GM23338 (cell line): Measurements from ENCODE around the gene PACSIN3. TPM values are rescaled to one million over a fixed set of nuclear protein-coding genes. Genes with fewer than 3 reads are reported as not detected.

ENCODE experiments used
- ATAC-seq: fragments of 200-7000 bp; cut with Tn5 transposase; 3 replicates; pipeline ENCODE4 v1.9.1; 2020
- DNase-seq: peaks from one replicate; pipeline ENCODE4 v3.0.0-alpha.2; 2015; ENCODE audit warnings: low spot score
- H2AFZ ChIP-seq: fragments of 200-600 bp; sonication (generic); 2 replicates; pipeline ENCODE4 v1.8.0; 2016; ENCODE audit warnings: antibody characterized with exemption, mild to moderate bottlenecking, moderate library complexity
- H3F3A ChIP-seq: fragments of 200-600 bp; sonication (generic); replicated peaks from 2 replicates; pipeline ENCODE4 v1.8.0; 2017; ENCODE audit warnings: antibody characterized with exemption, mixed run types, low read depth
- H3K27ac ChIP-seq: fragments of 200-600 bp; sonication (generic); 2 replicates; pipeline ENCODE4 v1.6.1; 2016; ENCODE audit warnings: low read depth
- H3K27me3 ChIP-seq: fragments of 200-600 bp; sonication (generic); 2 replicates; pipeline ENCODE4 v1.8.0; 2016; ENCODE audit warnings: mild to moderate bottlenecking, mixed run types, moderate library complexity; ENCODE audit not compliant: insufficient read depth
- H3K36me3 ChIP-seq: fragments of 200-600 bp; sonication (generic); 2 replicates; pipeline ENCODE4 v1.8.0; 2016; ENCODE audit warnings: mild to moderate bottlenecking; ENCODE audit not compliant: insufficient read depth
- H3K4me1 ChIP-seq: fragments of 200-600 bp; sonication (generic); 2 replicates; pipeline ENCODE4 v1.8.0; 2016; ENCODE audit warnings: mild to moderate bottlenecking, moderate library complexity; ENCODE audit not compliant: insufficient read depth
- H3K4me2 ChIP-seq: fragments of 200-600 bp; sonication (generic); 2 replicates; pipeline ENCODE4 v1.7.1; 2017; ENCODE audit warnings: mixed run types
- H3K4me3 ChIP-seq: fragments of 200-600 bp; sonication (generic); 2 replicates; pipeline ENCODE4 v1.6.1; 2016; ENCODE audit warnings: mixed run types
- H3K79me2 ChIP-seq: fragments of 200-600 bp; sonication (generic); replicated peaks from 2 replicates; pipeline ENCODE4 v1.8.0; 2017; ENCODE audit warnings: mild to moderate bottlenecking; ENCODE audit not compliant: insufficient read depth
- H3K9me2 ChIP-seq: fragments of 200-600 bp; sonication (generic); 2 replicates; pipeline ENCODE4 v1.8.0; 2017; ENCODE audit not compliant: insufficient read depth
- H4K20me1 ChIP-seq: fragments of 200-600 bp; sonication (generic); replicated peaks from 2 replicates; pipeline ENCODE4 v1.8.0; 2017; ENCODE audit warnings: mild to moderate bottlenecking; ENCODE audit not compliant: insufficient read depth
- H3K27ac Mint-ChIP-seq: 2 replicates; pipeline ENCODE4 v1.8.0; 2020; ENCODE audit warnings: inconsistent platforms, mild to moderate bottlenecking, moderate library complexity, mixed read lengths
- H3K27me3 Mint-ChIP-seq: 3 replicates; pipeline ENCODE4 v1.8.0; 2022; ENCODE audit warnings: low read depth, mild to moderate bottlenecking, moderate library complexity, mixed read lengths, inconsistent platforms; ENCODE audit not compliant: insufficient read depth, poor library complexity
- H3K36me3 Mint-ChIP-seq: 3 replicates; pipeline ENCODE4 v1.8.0; 2021; ENCODE audit warnings: low read depth, mild to moderate bottlenecking, inconsistent platforms, moderate library complexity, mixed read lengths
- H3K4me1 Mint-ChIP-seq: 3 replicates; pipeline ENCODE4 v1.8.0; 2020; ENCODE audit warnings: mild to moderate bottlenecking, inconsistent platforms, mixed read lengths
- H3K4me3 Mint-ChIP-seq: 3 replicates; pipeline ENCODE4 v1.8.0; 2021; ENCODE audit warnings: moderate library complexity, mild to moderate bottlenecking, inconsistent platforms, mixed read lengths
- H3K9me3 Mint-ChIP-seq: 3 replicates; pipeline ENCODE4 v1.8.0; 2020; ENCODE audit warnings: moderate library complexity, mild to moderate bottlenecking, inconsistent platforms, mixed read lengths
- EZH2 ChIP-seq: fragments of 200-600 bp; sonication (generic); IDR thresholded peaks from one replicate; pipeline ENCODE4 v1.8.0; 2017; ENCODE audit warnings: antibody characterized with exemption, mild to moderate bottlenecking, low read depth; ENCODE audit not compliant: unreplicated experiment
- EZH2phosphoT487 ChIP-seq: fragments of 200-600 bp; sonication (generic); IDR thresholded peaks from one replicate; pipeline ENCODE4 v1.8.1; 2018; ENCODE audit warnings: antibody characterized with exemption; ENCODE audit not compliant: unreplicated experiment
- JUNB ChIP-seq: IDR thresholded peaks from one replicate; pipeline ENCODE4 v1.6.1; 2016; ENCODE audit warnings: antibody characterized with exemption; ENCODE audit not compliant: unreplicated experiment
- NANOG ChIP-seq: IDR thresholded peaks from 2 replicates; pipeline ENCODE4 v1.6.1; 2016; ENCODE audit warnings: antibody characterized with exemption, borderline replicate concordance
- POLR2AphosphoS5 ChIP-seq: IDR thresholded peaks from 2 replicates; pipeline ENCODE4 v1.6.1; 2016; ENCODE audit warnings: antibody characterized with exemption, low read depth
- ZNF462 ChIP-seq: fragments of 250-450 bp; sonication (Bioruptor Pico); IDR thresholded peaks from 2 replicates; pipeline ENCODE4 v1.5.0; 2020; ENCODE audit warnings: mild to moderate bottlenecking, moderate library complexity
- polyA plus RNA-seq: library from polyadenylated mRNA; unstranded; fragments of >200 nt; fragmentation: Nextera tagmentation; extraction: Ambion mirVana; gene quantifications from 2 replicates; pipeline ENCODE4 v1.2.1, GENCODE V29; 2016
- total RNA-seq: library from RNA; depleted of rRNA; stranded (reverse); fragments of >200 nt; shearing (Covaris generic); gene quantifications from 2 replicates; pipeline ENCODE4 v1.2.3, GENCODE V29; 2014
- TF ChIP-seq, protein P1 (sequence below): IDR thresholded peaks from one replicate; pipeline ENCODE4 v1.6.1; 2018; ENCODE audit warnings: antibody characterized with exemption; ENCODE audit not compliant: unreplicated experiment
- TF ChIP-seq, protein P2 (sequence below): IDR thresholded peaks from 2 replicates; pipeline ENCODE4 v1.6.1; 2016; ENCODE audit warnings: antibody characterized with exemption
- TF ChIP-seq, protein P3 (sequence below), 2 experiments: fragments of 200-600 bp in 1 of 2; sonication (generic) in 1 of 2; conservative IDR thresholded peaks; 2 replicates each; pipeline versions ENCODE4 v1.5.1 to v1.6.1; 2016 to 2017; ENCODE audit warnings: antibody characterized with exemption in 2 of 2, low read depth in 2 of 2, mild to moderate bottlenecking in 2 of 2, moderate library complexity in 1 of 2

The PACSIN3 gene
- total and polyA plus RNA-seq, 2 experiments from 2014 or later = 39.6 to 72.1 TPM

- H3K27me3 Mint-ChIP-seq = peaks cover 3% of the 10 kb centered on the region
- TF ChIP-seq ZNF462 (CRISPR knock-in tag) = no peak
- no peak for TF ChIP-seq EZH2phosphoT487
- no peak for TF ChIP-seq NANOG
- TF ChIP-seq, protein P1, sequence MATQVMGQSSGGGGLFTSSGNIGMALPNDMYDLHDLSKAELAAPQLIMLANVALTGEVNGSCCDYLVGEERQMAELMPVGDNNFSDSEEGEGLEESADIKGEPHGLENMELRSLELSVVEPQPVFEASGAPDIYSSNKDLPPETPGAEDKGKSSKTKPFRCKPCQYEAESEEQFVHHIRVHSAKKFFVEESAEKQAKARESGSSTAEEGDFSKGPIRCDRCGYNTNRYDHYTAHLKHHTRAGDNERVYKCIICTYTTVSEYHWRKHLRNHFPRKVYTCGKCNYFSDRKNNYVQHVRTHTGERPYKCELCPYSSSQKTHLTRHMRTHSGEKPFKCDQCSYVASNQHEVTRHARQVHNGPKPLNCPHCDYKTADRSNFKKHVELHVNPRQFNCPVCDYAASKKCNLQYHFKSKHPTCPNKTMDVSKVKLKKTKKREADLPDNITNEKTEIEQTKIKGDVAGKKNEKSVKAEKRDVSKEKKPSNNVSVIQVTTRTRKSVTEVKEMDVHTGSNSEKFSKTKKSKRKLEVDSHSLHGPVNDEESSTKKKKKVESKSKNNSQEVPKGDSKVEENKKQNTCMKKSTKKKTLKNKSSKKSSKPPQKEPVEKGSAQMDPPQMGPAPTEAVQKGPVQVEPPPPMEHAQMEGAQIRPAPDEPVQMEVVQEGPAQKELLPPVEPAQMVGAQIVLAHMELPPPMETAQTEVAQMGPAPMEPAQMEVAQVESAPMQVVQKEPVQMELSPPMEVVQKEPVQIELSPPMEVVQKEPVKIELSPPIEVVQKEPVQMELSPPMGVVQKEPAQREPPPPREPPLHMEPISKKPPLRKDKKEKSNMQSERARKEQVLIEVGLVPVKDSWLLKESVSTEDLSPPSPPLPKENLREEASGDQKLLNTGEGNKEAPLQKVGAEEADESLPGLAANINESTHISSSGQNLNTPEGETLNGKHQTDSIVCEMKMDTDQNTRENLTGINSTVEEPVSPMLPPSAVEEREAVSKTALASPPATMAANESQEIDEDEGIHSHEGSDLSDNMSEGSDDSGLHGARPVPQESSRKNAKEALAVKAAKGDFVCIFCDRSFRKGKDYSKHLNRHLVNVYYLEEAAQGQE = no peak
- no peak for TF ChIP-seq JUNB
- no peak for TF ChIP-seq EZH2
- TF ChIP-seq POLR2AphosphoS5 = no peak
- TF ChIP-seq, protein P2, sequence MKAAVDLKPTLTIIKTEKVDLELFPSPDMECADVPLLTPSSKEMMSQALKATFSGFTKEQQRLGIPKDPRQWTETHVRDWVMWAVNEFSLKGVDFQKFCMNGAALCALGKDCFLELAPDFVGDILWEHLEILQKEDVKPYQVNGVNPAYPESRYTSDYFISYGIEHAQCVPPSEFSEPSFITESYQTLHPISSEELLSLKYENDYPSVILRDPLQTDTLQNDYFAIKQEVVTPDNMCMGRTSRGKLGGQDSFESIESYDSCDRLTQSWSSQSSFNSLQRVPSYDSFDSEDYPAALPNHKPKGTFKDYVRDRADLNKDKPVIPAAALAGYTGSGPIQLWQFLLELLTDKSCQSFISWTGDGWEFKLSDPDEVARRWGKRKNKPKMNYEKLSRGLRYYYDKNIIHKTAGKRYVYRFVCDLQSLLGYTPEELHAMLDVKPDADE = no peak
- TF ChIP-seq, protein P3, sequence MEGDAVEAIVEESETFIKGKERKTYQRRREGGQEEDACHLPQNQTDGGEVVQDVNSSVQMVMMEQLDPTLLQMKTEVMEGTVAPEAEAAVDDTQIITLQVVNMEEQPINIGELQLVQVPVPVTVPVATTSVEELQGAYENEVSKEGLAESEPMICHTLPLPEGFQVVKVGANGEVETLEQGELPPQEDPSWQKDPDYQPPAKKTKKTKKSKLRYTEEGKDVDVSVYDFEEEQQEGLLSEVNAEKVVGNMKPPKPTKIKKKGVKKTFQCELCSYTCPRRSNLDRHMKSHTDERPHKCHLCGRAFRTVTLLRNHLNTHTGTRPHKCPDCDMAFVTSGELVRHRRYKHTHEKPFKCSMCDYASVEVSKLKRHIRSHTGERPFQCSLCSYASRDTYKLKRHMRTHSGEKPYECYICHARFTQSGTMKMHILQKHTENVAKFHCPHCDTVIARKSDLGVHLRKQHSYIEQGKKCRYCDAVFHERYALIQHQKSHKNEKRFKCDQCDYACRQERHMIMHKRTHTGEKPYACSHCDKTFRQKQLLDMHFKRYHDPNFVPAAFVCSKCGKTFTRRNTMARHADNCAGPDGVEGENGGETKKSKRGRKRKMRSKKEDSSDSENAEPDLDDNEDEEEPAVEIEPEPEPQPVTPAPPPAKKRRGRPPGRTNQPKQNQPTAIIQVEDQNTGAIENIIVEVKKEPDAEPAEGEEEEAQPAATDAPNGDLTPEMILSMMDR (conservative IDR thresholded peaks at IDR 0.05; ENCODE audit: low read depth in 2 of 2) = no peak
- no peak overlapping the region for H3K27ac ChIP-seq
- no peaks in the 10 kb centered on the region for H3F3A ChIP-seq
- no peaks in the 10 kb centered on the region for H4K20me1 ChIP-seq
- H3K4me2 ChIP-seq = no peak overlapping the region
- no peak overlapping the region for H3K4me3 ChIP-seq
- H3K9me3 Mint-ChIP-seq = no peaks in the 10 kb centered on the region
- no peaks in the 10 kb centered on the region for H3K9me2 ChIP-seq
- no peak overlapping the region for H2AFZ ChIP-seq
- H3K79me2 ChIP-seq = no peaks in the 10 kb centered on the region
- no peaks in the 10 kb centered on the region for H3K27me3 ChIP-seq
- DNase-seq = no peak
- no peak for ATAC-seq
- no peak overlapping the region for H3K4me3 Mint-ChIP-seq
- H3K27ac Mint-ChIP-seq = no peak overlapping the region
- H3K36me3 ChIP-seq = no peaks in the 10 kb centered on the region
- H3K4me1 Mint-ChIP-seq = peaks cover 13% of the 10 kb centered on the region
- peaks cover 16% of the 10 kb centered on the region for H3K4me1 ChIP-seq
- no peaks in the 10 kb centered on the region for H3K36me3 Mint-ChIP-seq
Observed at GRCh38 chr11:47132490-47132889, 53.7 kb downstream of the PACSIN3 start.
